ENCODE data around the gene FSTL3.

DNA sequence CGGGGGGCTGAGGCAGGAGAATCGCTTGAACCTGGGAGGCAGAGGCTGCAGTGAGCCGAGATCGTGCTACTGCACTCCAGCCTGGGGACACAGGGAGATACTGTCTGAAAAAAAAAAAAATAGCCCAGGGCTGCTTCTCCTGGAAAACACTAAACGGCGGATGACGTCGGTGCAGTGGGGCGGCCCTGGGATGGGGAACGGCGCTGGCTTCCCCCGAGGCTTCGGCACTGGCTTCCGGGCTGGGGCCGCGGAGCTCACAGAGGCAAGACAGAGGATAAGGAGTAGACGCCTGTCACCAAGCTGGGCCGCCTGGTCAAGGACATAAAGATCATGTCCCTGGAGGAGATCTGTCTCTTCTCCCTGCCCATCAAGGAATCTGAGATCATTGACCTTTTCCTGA is 14.0 kb downstream of the FSTL3 start:
- no peak for TF ChIP-seq POLR2A (IDR thresholded peaks at IDR 0.05)
- TF ChIP-seq, protein P1, sequence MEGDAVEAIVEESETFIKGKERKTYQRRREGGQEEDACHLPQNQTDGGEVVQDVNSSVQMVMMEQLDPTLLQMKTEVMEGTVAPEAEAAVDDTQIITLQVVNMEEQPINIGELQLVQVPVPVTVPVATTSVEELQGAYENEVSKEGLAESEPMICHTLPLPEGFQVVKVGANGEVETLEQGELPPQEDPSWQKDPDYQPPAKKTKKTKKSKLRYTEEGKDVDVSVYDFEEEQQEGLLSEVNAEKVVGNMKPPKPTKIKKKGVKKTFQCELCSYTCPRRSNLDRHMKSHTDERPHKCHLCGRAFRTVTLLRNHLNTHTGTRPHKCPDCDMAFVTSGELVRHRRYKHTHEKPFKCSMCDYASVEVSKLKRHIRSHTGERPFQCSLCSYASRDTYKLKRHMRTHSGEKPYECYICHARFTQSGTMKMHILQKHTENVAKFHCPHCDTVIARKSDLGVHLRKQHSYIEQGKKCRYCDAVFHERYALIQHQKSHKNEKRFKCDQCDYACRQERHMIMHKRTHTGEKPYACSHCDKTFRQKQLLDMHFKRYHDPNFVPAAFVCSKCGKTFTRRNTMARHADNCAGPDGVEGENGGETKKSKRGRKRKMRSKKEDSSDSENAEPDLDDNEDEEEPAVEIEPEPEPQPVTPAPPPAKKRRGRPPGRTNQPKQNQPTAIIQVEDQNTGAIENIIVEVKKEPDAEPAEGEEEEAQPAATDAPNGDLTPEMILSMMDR (IDR thresholded peaks at IDR 0.05) = no peak

All from testis (tissue), 2 donors.